Measurements from ENCODE around the gene CHST2.

GRCh38 chr3:143099690-143100089 lies 19.9 kb upstream of the CHST2 start:
- TF ChIP-seq GATA2 (IDR thresholded peaks at IDR 0.05; ENCODE audit: low read depth, low read length) (no peak), GATA3 (IDR thresholded peaks at IDR 0.05; ENCODE audit: low read depth, low read length) (no peak)
